Stimulated activated CD4-positive, alpha-beta T cell treated with anti-CD3 and anti-CD28 coated beads, Interleukin-2, amount 100 ng/mL, for 24 hours (primary cell): Measurements from ENCODE around the gene POLR3GL.
A peak's percentile ranks its signal among the peaks of the same experiment; 100 is the strongest.

Experiments used
- DNase-seq, 2 donors: peaks; one replicate each; pipeline ENCODE4 v3.0.0-alpha.2; 2020

The POLR3GL gene

GRCh38 chr1:145951526-145951925 lies 13.0 kb upstream of the POLR3GL start:
- no peak for DNase-seq

- no peak for DNase-seq
These were observed 11.6 kb upstream of the POLR3GL start for GRCh38 chr1:145952903-145953302.

GRCh38 chr1:145953861-145954260 lies 10.6 kb upstream of the POLR3GL start:
- no peak for DNase-seq

GRCh38 chr1:145955436-145955835 lies 9.1 kb upstream of the POLR3GL start:
- DNase-seq = no peak

GRCh38 chr1:145956361-145956760 lies 8.1 kb upstream of the POLR3GL start:
- no peak for DNase-seq

- no peak for DNase-seq
These were observed 7.6 kb upstream of the POLR3GL start for GRCh38 chr1:145956781-145957442.

GRCh38 chr1:145957443-145958319 lies 6.8 kb upstream of the POLR3GL start, which contains the start of gene LIX1L:
TSS of gene LIX1L (minus strand) at chr1:145958017. CDS start at chr1:145957927, 90 bp downstream.
- DNase-seq = peak; percentile 95

GRCh38 chr1:145958734-145959133 lies 5.8 kb upstream of the POLR3GL start:
- no peak for DNase-seq

- no peak for DNase-seq
These were observed 5.2 kb upstream of the POLR3GL start for GRCh38 chr1:145959333-145959732.

- no peak for DNase-seq
These were observed 4.5 kb upstream of the POLR3GL start for GRCh38 chr1:145959957-145960467.

GRCh38 chr1:145960468-145961108 lies 3.9 kb upstream of the POLR3GL start:
- peak; percentile 55 to 63 for DNase-seq

GRCh38 chr1:145961109-145961424 lies 3.4 kb upstream of the POLR3GL start:
- DNase-seq = no peak

- DNase-seq = peak; percentile 68 to 77
These were observed 2.9 kb upstream of the POLR3GL start for GRCh38 chr1:145961425-145962156.

GRCh38 chr1:145962157-145963102 lies 2.1 kb upstream of the POLR3GL start:
- DNase-seq = peak; percentile 46 to 57

GRCh38 chr1:145963265-145964019 lies 1.0 kb upstream of the POLR3GL start:
- no peak for DNase-seq

- no peak for DNase-seq
These were observed 742 bp downstream of the POLR3GL start for GRCh38 chr1:145965119-145965744.

- no peak for DNase-seq
These were observed 2.8 kb downstream of the POLR3GL start for GRCh38 chr1:145967288-145967687.

GRCh38 chr1:145972580-145972979 lies 8.1 kb downstream of the POLR3GL start:
- DNase-seq = no peak

GRCh38 chr1:145974721-145975120 lies 10.2 kb downstream of the POLR3GL start:
- DNase-seq = no peak

GRCh38 chr1:145975216-145975615 lies 10.7 kb downstream of the POLR3GL start:
- no peak for DNase-seq
